ENCODE data around the gene PTPRK.

PTPRK gene

DNA sequence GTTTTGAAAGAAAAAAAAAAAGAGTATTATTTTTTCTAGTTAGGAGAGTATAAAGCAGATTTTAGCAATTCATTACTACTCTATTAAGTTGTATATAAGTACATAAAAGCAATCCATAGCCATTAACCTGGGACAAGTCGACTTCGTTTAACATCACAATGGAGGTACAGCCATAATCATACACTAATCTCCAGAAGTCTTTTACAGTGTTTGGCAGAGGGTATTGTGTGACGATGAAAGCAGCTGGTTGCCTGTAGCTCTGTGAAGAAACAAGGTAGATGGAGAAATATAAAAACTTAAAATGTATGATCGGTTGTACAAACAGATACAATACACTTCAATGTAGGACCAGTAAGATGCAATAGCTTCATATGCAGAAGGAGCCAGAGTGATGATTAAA is 543.6 kb downstream of the PTPRK start:
- no peak for DNase-seq

GRCh38 chr6:127976111-127976510 is 544.3 kb downstream of the PTPRK start:
- no peak for DNase-seq

DNA sequence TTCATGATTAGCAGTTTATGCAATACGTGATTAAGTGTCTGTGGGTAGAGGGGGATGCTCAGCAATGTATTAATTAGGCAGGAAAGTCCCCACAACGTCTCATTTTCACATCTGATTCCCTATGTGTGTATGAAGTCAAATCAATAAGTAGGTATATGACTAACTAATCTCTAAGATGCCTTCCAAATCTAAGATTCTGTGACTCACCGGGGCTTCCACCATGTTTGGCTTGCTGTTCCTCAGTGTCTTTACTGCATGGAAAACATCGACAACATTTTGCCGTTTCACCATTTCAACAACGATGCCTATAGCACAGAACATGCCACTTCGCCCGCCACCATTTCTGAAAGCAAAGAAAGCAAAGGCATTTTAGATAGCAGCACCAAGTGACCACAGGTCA is 547.6 kb downstream of the PTPRK start:
- DNase-seq = no peak

- no peak for DNase-seq
These were observed 548.4 kb downstream of the PTPRK start for GRCh38 chr6:127971945-127972391.

DNA sequence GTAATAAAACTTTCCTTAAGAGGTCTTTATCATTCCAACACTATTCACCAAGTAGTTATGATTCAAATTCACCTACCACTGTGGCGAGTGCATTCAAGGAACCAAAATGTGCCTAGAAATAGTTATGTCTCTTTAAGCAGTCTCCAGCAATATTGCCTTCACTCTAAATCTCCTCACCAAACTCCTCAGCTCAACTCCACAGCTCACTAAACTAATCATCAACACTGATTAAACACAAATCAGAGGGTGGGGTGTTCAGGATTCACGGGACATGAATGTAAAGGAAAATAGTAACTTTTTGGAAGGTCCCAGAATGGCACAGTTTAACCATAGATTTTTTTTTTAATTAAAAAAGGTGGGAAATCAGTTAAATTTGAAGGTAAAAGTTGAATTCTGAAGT is 549.0 kb downstream of the PTPRK start:
- no peak for DNase-seq

GRCh38 chr6:127969701-127970100 is 550.7 kb downstream of the PTPRK start:
- DNase-seq = no peak

DNA sequence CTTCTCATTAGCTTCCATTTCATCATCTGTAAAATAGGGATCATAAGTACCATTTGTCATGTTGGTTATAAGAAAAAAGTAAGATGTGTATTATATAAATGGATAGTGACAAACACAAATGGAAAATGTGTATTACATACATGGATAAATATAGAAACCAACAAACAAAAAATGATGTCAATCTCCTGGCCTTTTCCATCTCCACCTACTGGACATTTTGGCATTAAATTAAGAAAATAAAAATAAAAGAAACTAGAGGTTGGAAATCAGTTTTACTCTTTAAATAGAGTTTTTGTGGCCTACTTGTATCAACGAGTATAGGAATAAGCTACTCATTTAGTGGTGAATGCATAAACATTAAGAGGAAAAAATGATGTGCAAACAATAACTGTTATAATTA is 552.0 kb downstream of the PTPRK start:
- no peak for DNase-seq

DNA sequence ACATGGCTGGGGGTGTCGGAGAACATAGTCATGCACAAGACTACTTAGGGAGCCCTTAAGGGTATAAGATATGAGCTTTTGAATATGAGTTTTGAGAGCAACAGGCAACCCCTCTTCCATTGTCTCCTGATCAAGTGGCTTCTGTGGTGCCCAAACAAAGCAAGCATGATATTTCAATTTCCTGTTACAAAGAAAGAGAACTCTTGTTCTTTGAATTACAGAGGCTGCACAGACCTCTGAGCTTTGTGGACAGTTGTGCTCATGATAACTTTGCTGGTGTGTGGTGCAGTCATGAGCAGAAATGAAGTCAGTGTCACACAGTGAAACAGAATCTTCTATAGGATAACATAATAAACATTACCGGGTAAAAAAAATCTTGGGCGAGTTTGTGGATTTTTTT is 552.7 kb downstream of the PTPRK start:
- no peak for DNase-seq

DNA sequence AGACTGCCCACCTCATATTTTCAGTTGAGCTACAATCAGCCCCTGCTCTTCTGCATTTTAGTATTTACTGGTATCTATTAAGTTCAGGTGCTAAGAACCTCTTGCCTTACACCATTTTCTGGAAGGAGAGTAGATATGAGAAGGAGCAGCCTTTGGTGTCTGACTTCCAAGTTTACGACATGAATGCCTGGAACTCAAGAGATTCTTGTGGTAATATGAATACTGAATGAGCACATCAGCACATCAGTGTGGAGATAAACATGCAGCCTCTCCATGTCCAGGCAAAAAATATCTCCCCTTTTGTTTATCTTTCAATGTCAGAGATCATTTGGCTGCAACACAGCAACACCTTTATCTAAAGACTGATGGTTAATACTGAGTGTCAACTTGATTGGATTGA is 553.8 kb downstream of the PTPRK start:
- no peak for DNase-seq

- DNase-seq = no peak
These were observed 556.9 kb downstream of the PTPRK start for GRCh38 chr6:127963495-127963894.

DNA sequence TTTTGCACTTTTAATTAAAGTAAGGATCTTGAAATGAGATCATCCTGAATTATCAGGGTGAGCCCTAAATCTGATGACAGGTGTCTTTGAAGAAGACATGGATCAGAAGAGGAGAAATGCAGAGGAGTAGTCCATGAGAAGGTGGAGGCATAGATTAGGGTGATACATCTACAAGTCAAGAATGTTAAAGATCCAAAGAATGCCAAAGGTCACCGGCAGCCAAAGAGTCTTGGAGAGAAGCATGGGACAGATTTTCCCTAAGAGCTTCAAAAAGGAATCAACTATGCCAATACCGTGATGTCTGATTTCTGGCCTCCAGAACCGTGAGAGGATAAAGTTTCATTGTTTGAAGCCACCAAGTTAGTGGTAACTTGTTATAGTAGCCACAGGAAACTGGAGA is 560.5 kb downstream of the PTPRK start:
- DNase-seq = no peak

- peak; percentile 8 for DNase-seq
These were observed 563.4 kb downstream of the PTPRK start for GRCh38 chr6:127956956-127957355.

GRCh38 chr6:127956260-127956888 is 564.0 kb downstream of the PTPRK start:
- DNase-seq = peak; percentile 19

- DNase-seq = no peak
These were observed 566.3 kb downstream of the PTPRK start for GRCh38 chr6:127954082-127954481.

GRCh38 chr6:127952831-127953230 is 567.6 kb downstream of the PTPRK start:
- peak; percentile 95 for DNase-seq

GRCh38 chr6:127952176-127952575 is 568.2 kb downstream of the PTPRK start:
- DNase-seq = no peak

DNA sequence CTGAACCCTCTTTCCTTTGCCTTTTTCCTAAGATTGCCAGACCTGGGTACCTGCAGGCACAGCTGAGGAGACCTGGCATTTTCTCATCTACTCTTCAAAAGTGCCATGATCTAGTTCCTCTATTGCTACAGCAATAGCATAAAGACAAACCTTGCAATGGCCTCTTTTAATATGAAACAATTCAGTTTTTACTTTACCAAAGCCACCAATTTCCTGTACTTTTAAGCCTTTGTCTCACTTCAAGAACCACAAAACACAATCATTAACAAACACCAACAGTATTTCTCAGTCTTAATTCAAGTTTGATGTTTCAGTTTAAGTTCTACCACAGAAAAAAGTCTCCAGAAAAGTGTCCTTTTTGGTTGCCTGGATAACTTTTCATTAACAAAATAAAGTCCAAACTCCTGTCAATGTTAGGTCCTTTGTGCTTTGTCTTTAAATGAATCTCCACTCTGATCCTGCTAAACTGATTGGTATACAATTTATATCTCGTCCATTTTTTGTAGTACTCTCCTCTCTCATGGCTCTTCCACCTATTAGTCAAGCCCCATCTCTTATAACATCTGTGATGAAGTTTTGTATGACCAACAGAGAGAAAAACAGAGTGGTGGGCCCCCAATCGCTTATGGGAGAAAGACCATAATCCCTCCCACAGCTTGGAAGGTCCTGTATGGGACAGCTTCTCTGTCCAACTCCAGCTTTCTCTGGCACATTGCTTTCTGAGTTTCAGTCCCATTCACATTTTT is 569.1 kb downstream of the PTPRK start:
- no peak for DNase-seq

GRCh38 chr6:127950566-127951145 is 569.7 kb downstream of the PTPRK start:
- no peak for DNase-seq

- no peak for DNase-seq
These were observed 571.1 kb downstream of the PTPRK start for GRCh38 chr6:127949251-127949650.

GRCh38 chr6:127946388-127946787 is 574.0 kb downstream of the PTPRK start:
- no peak for DNase-seq

GRCh38 chr6:127945434-127946097 is 574.8 kb downstream of the PTPRK start:
- DNase-seq = no peak

- DNase-seq = no peak
These were observed 579.2 kb downstream of the PTPRK start for GRCh38 chr6:127941228-127941627.

DNA sequence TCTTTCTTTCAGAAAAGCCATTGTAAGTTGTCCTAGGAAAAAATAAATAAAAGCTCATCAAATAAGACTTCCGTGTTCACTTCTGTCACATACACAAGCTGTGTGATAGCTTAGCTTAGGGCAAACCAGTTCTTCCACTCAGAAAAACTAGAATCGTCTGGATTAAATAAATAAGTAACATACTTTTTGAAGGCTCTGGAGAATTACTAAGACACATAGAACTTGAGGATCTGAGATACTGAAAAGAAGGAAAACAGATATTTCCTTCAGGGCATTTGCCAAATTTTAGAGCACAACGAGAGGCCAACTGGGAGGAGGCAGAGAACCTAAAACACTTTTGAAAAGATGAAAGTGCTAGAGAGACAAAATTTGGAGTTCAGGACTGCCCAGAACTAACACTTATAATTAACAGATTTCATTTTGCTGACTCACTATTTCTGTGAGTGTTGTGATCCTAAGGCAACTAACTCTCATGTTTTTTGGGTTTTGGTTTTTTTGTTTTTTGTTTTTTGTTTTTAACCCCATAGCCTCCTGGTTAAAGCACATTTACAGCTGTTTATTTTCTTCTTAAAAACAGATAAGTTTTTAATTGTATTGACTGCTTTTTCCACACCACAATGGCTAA is 580.8 kb downstream of the PTPRK start:
- DNase-seq = no peak

All from NCI-H82 (cell line).